8988T (cell line): ENCODE data around the gene WDR91.
"Not testable (repeated sequence)": the region's sequence is repeated elsewhere in the genome, so short reads cannot be mapped to it uniquely, and the experiment has no call there.

ENCODE experiments used
- DNase-seq: peaks from one replicate; pipeline ENCODE4 v3.0.0; 2011

WDR91 gene

GRCh38 chr7:135232720-135233119 is 21.4 kb upstream of the WDR91 start:
- peak; percentile 38 for DNase-seq

GRCh38 chr7:135232087-135232486 is 20.8 kb upstream of the WDR91 start:
- no peak for DNase-seq

GRCh38 chr7:135231686-135232085 is 20.4 kb upstream of the WDR91 start:
- DNase-seq = no peak

- no peak for DNase-seq
These were observed 12.7 kb upstream of the WDR91 start for GRCh38 chr7:135224027-135224426.

- DNase-seq = no peak
These were observed 6.6 kb upstream of the WDR91 start for GRCh38 chr7:135217645-135218509.

- DNase-seq = no peak
These were observed 4.4 kb upstream of the WDR91 start for GRCh38 chr7:135215698-135216097.

- no peak for DNase-seq
These were observed 3.9 kb upstream of the WDR91 start for GRCh38 chr7:135215180-135215579.

GRCh38 chr7:135213831-135214230 is 2.5 kb upstream of the WDR91 start:
- DNase-seq = no peak

- DNase-seq = not testable (repeated sequence)
These were observed 790 bp upstream of the WDR91 start for GRCh38 chr7:135211946-135212685.

GRCh38 chr7:135210888-135211178 is 493 bp downstream of the WDR91 start:
- DNase-seq = no peak

- no peak for DNase-seq
These were observed 2.0 kb downstream of the WDR91 start for GRCh38 chr7:135209225-135209834.

GRCh38 chr7:135208102-135208793 is 3.1 kb downstream of the WDR91 start:
- no peak for DNase-seq

- DNase-seq = no peak
These were observed 3.8 kb downstream of the WDR91 start for GRCh38 chr7:135207406-135208101.

- DNase-seq = no peak
These were observed 4.4 kb downstream of the WDR91 start for GRCh38 chr7:135206941-135207391.

- no peak for DNase-seq
These were observed 5.5 kb downstream of the WDR91 start for GRCh38 chr7:135205850-135206249.

GRCh38 chr7:135204876-135205275 is 6.5 kb downstream of the WDR91 start:
- DNase-seq = no peak

GRCh38 chr7:135204341-135204749 is 7.0 kb downstream of the WDR91 start:
- no peak for DNase-seq

GRCh38 chr7:135201350-135201749 is 10.0 kb downstream of the WDR91 start:
- no peak for DNase-seq

- DNase-seq = no peak
These were observed 10.4 kb downstream of the WDR91 start for GRCh38 chr7:135200821-135201331.

GRCh38 chr7:135199439-135199838 is 11.9 kb downstream of the WDR91 start:
- no peak for DNase-seq

GRCh38 chr7:135197906-135198655 is 13.2 kb downstream of the WDR91 start:
- no peak for DNase-seq

GRCh38 chr7:135197343-135197742 is 14.0 kb downstream of the WDR91 start:
- DNase-seq = no peak
